Keratinocyte (primary cell): ENCODE data around the gene MOG.

Experiments
- CTCF ChIP-seq, 3 experiments: IDR thresholded peaks in 1 of 3; conservative IDR thresholded peaks in 1 of 3; optimal IDR thresholded peaks in 1 of 3; 2 replicates in 2 of 3; 3 replicates in 1 of 3; pipeline versions ENCODE3 to v1.5.1; 2011; ENCODE audit warnings: low read length in 3 of 3, mild to moderate bottlenecking in 3 of 3, moderate library complexity in 2 of 3, control low read depth in 1 of 3, inconsistent platforms in 1 of 3; ENCODE audit not compliant: insufficient read depth in 2 of 3; ENCODE audit errors: extremely low read depth in 1 of 3
- EZH2 ChIP-seq: IDR thresholded peaks from one replicate; pipeline ENCODE4 v1.6.1; 2012; ENCODE audit warnings: inconsistent platforms, mild to moderate bottlenecking, low read length, moderate library complexity

DNA sequence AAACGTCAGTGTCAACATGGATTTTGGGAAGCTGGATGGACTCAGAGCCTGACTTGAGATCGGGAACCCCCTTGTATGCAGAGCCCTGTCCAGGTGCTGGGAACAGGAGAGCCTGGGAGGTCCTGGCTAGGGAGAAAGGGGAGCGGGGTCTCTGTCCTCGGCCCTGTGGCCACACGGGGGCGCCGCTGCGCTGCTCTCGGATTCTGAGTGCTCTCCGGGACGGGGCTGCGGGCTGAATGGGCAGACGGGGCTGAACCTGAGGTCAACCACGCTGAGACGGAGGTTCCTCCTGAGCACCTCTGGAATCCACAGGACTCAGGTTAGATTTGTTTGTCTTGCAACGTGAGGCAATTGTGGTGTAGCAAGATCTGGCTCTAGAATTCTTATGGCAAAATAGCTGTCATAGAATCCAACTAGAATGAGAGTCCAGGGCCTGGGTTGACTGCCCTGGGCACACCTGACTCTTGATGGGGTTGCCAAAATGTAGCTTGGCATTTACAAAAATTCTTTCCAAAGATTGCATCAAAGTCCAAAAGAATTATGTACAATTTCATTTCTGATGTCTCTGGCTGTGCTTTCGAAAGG is 45.7 kb downstream of the MOG start:
- TF ChIP-seq CTCF (optimal IDR thresholded peaks at IDR 0.05 in 1 of 3, IDR thresholded peaks at IDR 0.05 in 1 of 3, conservative IDR thresholded peaks at IDR 0.05 in 1 of 3; ENCODE audit: extremely low read depth in 1 of 3, insufficient read depth in 2 of 3, low read length in 3 of 3) (peak; percentile 58 to 90 (median 72)), EZH2 (no peak)
